HAP-1 (cell line): Measurements from ENCODE around the gene GHR.

Experiments
- DNase-seq, 2 experiments: peaks; one replicate each; pipeline ENCODE4 v3.0.0-alpha.2; 2016 to 2020; ENCODE audit warnings: low spot score in 2 of 2
- H3K27me3 ChIP-seq: fragments of 250-450 bp; sonication (Bioruptor Pico); 2 replicates; pipeline ENCODE4 v1.5.1; 2020; ENCODE audit warnings: low read depth, mild to moderate bottlenecking, moderate library complexity
- H3K36me3 ChIP-seq: fragments of 250-450 bp; sonication (Bioruptor Pico); replicated peaks from 2 replicates; pipeline ENCODE4 v1.5.1; 2020; ENCODE audit warnings: mild to moderate bottlenecking
- H3K4me1 ChIP-seq: fragments of 250-450 bp; sonication (Bioruptor Pico); 2 replicates; pipeline ENCODE4 v1.5.1; 2020; ENCODE audit warnings: mild to moderate bottlenecking
- H3K4me3 ChIP-seq: fragments of 250-450 bp; sonication (Bioruptor Pico); 2 replicates; pipeline ENCODE4 v1.5.1; 2020; ENCODE audit warnings: mild to moderate bottlenecking, moderate library complexity
- H3K9me3 ChIP-seq: fragments of 250-450 bp; sonication (Bioruptor Pico); 2 replicates; pipeline ENCODE4 v1.5.1; 2020; ENCODE audit warnings: mild to moderate bottlenecking, moderate library complexity
- in situ Hi-C: fragments of 300-500 bp; cut with MboI; formaldehyde crosslinking; loops from 3 replicates; pipeline ENCODE4 v1.14.3; 2020; ENCODE audit warnings: low sequenced_read_pairs, inconsistent platforms, mixed read lengths

GHR gene

DNA sequence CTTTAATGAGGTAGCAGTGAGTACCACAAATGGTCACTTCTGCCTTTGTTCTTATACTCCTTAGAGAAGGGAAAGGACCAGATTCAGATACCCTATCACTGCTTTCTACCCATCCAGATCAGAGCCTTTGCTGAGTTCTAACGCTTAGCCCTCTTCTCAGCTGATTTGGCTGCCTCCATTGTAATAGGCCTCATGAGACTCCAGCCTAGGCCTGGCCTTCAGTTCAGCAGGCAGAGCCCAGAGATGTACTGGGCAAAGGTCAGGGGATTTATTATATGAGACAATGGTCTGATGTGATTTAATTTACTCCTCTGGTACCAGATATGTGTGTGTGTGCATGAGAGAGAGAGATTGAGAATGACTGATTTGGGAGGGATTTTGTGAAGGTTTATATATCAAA lies 124.7 kb downstream of the GHR start:
- Histone ChIP-seq H3K4me3 (no peak overlapping the region), H3K9me3 (no peaks in the 10 kb centered on the region), H3K36me3 (no peaks in the 10 kb centered on the region), H3K4me1 (no peaks in the 10 kb centered on the region), H3K27me3 (no peaks in the 10 kb centered on the region)
- no peak for DNase-seq
- in situ Hi-C loops: no loop called here

DNA sequence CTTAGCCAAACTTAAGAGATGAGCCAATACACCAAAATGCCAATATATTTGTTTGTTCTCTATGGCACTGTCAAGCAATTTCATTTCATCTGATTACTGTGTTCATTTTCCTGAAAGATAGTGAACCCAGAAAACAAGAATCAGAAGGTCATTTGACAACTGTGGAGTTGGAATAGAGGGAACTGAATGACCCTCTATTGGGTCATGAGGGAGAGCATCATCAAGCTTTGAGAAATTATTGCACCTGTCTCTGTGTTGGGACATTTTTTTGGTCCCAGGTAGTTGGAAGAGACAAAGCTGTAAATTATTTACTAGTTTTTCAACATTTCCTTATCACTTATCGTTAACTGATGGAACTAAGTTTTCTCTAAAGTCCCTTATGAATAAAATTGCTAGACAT lies 129.4 kb downstream of the GHR start:
- H3K4me3 ChIP-seq: no peak overlapping the region
- no peaks in the 10 kb centered on the region for H3K4me1 ChIP-seq
- no peaks in the 10 kb centered on the region for H3K27me3 ChIP-seq
- no peaks in the 10 kb centered on the region for H3K9me3 ChIP-seq
- in situ Hi-C loops: no loop called here
- DNase-seq: no peak
- no peaks in the 10 kb centered on the region for H3K36me3 ChIP-seq

GRCh38 chr5:42553461-42553860 lies 130.2 kb downstream of the GHR start:
- in situ Hi-C loops: no loop called here
- no peaks in the 10 kb centered on the region for H3K27me3 ChIP-seq
- DNase-seq: no peak
- no peaks in the 10 kb centered on the region for H3K36me3 ChIP-seq
- H3K9me3 ChIP-seq: no peaks in the 10 kb centered on the region
- H3K4me3 ChIP-seq: no peak overlapping the region
- no peaks in the 10 kb centered on the region for H3K4me1 ChIP-seq

DNA sequence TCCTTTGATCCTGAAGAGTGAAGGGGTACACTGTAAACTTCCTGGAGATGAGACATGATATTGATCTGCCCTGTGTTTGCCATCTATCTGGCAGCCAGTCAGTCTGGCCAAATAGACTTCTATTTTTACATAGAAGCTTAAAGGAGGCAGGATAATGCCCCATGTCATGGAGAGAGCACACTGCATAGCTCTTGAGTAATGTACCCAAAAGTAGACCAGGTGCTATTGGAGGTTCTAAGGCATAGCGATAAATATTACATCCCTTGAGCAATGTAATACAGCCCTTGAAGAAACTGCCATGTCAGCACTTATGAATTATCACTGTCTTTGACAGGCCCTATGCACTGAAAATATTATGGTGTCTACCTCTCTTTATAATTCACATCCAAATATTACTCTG lies 131.8 kb downstream of the GHR start:
- Histone ChIP-seq H3K9me3 (no peaks in the 10 kb centered on the region), H3K36me3 (no peaks in the 10 kb centered on the region), H3K27me3 (no peaks in the 10 kb centered on the region), H3K4me1 (no peaks in the 10 kb centered on the region), H3K4me3 (no peak overlapping the region)
- no peak for DNase-seq
- in situ Hi-C loops: no loop called here

DNA sequence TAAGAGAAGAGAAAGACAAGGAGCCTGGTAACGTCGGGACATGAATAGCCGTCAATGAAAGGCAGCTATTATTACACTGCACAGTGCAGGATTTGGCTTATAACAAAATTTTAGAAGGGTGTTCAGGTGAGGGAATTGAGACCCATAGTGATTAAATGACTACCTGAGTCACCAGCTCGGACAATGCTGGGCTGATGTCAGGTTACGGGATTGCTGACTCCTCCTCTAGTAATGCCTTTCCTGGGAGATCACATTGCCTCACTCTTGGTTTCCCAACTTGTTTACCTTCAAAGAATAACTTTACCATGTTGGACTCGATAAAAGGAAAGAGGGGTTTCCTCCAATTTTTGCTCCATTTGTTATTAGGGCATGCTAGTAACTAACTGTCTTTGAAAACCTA lies 132.6 kb downstream of the GHR start:
- Histone ChIP-seq H3K4me3 (no peak overlapping the region), H3K4me1 (no peaks in the 10 kb centered on the region), H3K9me3 (no peaks in the 10 kb centered on the region), H3K27me3 (no peaks in the 10 kb centered on the region), H3K36me3 (no peaks in the 10 kb centered on the region)
- in situ Hi-C loops: no loop called here
- no peak for DNase-seq

DNA sequence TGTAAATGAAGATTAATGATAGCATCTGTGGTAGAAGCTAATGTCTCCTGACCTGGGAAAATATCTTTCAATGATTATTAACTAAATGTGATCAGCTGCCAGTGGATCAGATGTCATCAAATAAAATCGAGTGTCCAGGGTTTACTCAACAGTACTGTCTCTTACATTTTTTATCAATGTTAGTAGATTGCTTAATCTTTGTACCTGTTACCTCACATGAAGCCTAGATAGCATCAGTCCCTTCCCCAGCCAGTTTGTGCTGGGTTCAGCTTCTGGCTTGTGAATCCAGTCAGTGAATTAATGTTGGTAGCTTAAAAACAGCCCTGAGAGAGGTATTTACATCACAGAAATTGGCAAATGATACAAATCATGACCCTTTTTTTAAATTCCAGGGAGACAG lies 134.4 kb downstream of the GHR start:
- Histone ChIP-seq H3K4me1 (no peaks in the 10 kb centered on the region), H3K9me3 (no peaks in the 10 kb centered on the region), H3K4me3 (no peak overlapping the region), H3K36me3 (no peaks in the 10 kb centered on the region), H3K27me3 (no peaks in the 10 kb centered on the region)
- in situ Hi-C loops: no loop called here
- no peak for DNase-seq

DNA sequence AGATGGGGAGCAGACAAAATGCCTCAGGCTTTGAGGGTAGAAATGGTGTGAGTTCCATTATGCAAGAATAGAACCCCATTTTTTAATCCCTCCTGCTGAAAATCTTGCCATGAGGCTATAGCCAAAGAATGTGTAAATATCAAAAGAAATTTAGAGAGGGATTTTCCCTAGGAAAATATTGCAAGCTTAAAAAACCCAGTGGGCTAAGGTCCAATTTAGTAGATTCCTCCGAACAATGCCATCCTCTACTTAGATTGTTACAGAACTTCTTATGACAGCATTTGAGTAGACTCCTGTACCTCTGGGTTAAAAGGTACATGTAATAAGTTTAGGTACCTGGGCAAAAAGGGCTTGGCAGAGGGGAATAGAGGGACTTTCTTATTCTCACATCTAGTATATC lies 138.4 kb downstream of the GHR start:
- Histone ChIP-seq H3K4me1 (no peaks in the 10 kb centered on the region), H3K4me3 (no peak overlapping the region), H3K36me3 (no peaks in the 10 kb centered on the region), H3K9me3 (no peaks in the 10 kb centered on the region), H3K27me3 (no peaks in the 10 kb centered on the region)
- in situ Hi-C loops: no loop called here
- no peak for DNase-seq

DNA sequence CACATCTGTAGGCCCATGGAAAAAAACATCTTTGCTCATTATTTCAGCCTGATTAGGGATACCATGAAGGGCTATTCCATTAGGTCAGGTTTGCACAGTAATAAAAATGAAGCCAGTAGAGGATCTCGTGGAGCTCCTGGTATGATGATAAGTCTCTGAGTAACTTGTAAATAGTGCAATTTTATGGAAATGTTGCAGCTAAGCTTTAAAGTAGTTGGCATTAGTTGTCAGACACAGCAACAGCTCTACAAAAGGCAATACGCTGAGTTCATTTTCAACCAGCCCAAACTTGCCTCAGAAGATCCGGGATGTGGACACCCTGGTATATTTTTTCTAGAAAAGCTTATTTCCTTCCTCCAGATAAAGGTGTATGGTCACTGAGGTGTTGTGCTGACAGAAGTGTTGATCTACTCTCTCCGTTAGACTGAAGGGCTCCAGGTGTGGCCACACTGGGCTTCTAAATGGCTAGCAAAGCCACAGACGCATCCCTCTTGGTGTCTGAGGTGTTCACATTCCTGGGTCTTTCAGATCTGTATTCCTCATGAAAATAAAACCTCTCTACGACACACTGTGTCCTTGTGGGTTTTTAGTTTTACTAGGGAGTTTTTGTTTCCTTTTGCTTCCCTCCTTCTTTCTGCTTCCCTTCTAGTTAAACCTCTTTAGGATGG lies 141.6 kb downstream of the GHR start:
- H3K36me3 ChIP-seq: no peaks in the 10 kb centered on the region
- H3K4me3 ChIP-seq: no peak overlapping the region
- DNase-seq: no peak
- H3K9me3 ChIP-seq: no peaks in the 10 kb centered on the region
- no peaks in the 10 kb centered on the region for H3K4me1 ChIP-seq
- in situ Hi-C loops: no loop called here
- no peaks in the 10 kb centered on the region for H3K27me3 ChIP-seq

- no peak for DNase-seq
- no peaks in the 10 kb centered on the region for H3K36me3 ChIP-seq
- in situ Hi-C loops: no loop called here
Measured at GRCh38 chr5:42566652-42567295, 143.5 kb downstream of the GHR start.

GRCh38 chr5:42569325-42569724 lies 146.1 kb downstream of the GHR start:
- in situ Hi-C loops: no loop called here

More at GRCh38 chr5:42566652-42567295, 143.5 kb downstream of the GHR start:
- Histone ChIP-seq H3K27me3 (no peaks in the 10 kb centered on the region), H3K4me1 (no peaks in the 10 kb centered on the region), H3K4me3 (no peak overlapping the region), H3K9me3 (no peaks in the 10 kb centered on the region)

GRCh38 chr5:42569953-42570548 lies 146.8 kb downstream of the GHR start:
- in situ Hi-C loops: no loop called here

More at GRCh38 chr5:42569325-42569724, 146.1 kb downstream of the GHR start:
- no peaks in the 10 kb centered on the region for H3K27me3 ChIP-seq
- DNase-seq: no peak
- no peaks in the 10 kb centered on the region for H3K36me3 ChIP-seq
- no peaks in the 10 kb centered on the region for H3K4me1 ChIP-seq
- H3K4me3 ChIP-seq: no peak overlapping the region
- no peaks in the 10 kb centered on the region for H3K9me3 ChIP-seq

GRCh38 chr5:42570966-42571960 lies 148.0 kb downstream of the GHR start:
- H3K27me3 ChIP-seq: no peaks in the 10 kb centered on the region
- no peaks in the 10 kb centered on the region for H3K4me1 ChIP-seq
- H3K9me3 ChIP-seq: no peaks in the 10 kb centered on the region
- no peaks in the 10 kb centered on the region for H3K36me3 ChIP-seq
- no peak overlapping the region for H3K4me3 ChIP-seq
- DNase-seq: no peak
- in situ Hi-C loops: no loop called here

More at GRCh38 chr5:42569953-42570548, 146.8 kb downstream of the GHR start:
- Histone ChIP-seq H3K4me1 (no peaks in the 10 kb centered on the region), H3K36me3 (no peaks in the 10 kb centered on the region), H3K9me3 (no peaks in the 10 kb centered on the region), H3K27me3 (no peaks in the 10 kb centered on the region), H3K4me3 (no peak overlapping the region)
- no peak for DNase-seq

DNA sequence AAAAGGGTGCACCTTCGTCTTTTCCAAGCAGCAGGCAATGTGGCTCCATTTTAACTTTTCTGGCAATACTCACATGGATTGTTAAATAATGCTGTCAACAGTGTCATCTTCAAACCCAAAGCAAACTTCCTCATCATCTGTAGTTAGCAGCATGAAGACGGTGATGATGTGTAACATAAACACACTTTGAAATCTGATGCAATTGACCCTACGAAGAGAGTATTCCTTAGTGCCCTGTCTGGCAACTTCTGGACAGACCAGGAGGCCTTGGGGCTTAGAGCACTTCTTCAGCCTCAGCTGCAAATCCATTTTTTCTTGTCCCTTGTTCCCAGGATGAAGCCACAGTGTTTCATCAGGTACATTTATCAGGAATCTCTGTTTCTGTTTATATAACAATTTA lies 149.1 kb downstream of the GHR start:
- in situ Hi-C loops: no loop called here
- no peak for DNase-seq
- H3K4me3 ChIP-seq: no peak overlapping the region
- H3K27me3 ChIP-seq: no peaks in the 10 kb centered on the region
- no peaks in the 10 kb centered on the region for H3K9me3 ChIP-seq
- H3K36me3 ChIP-seq: no peaks in the 10 kb centered on the region
- no peaks in the 10 kb centered on the region for H3K4me1 ChIP-seq
